B cell (primary cell): Measurements from ENCODE around the gene FERD3L. TPM values are rescaled to one million over a fixed set of nuclear protein-coding genes. Genes with fewer than 3 reads are reported as not detected.

Experiments
- ATAC-seq: fragments of 200-7000 bp; cut with Tn5 transposase; one replicate; pipeline ENCODE4 v1.10.0; 2021; ENCODE audit warnings: low read depth, mild to moderate bottlenecking, moderate number of reproducible peaks, moderate library complexity
- CTCF ChIA-PET: fragments of 350-600 bp; sonication (Branson Sonifier 250); formaldehyde crosslinking; loops from one replicate; lab custom pipeline; 2021; ENCODE audit warnings: antibody characterized with exemption, inconsistent platforms; lab: Charles Lee
- POLR2A ChIA-PET: fragments of 350-600 bp; sonication (Branson Sonifier 250); formaldehyde crosslinking; loops from one replicate; lab custom pipeline; 2021; ENCODE audit warnings: antibody characterized with exemption; lab: Charles Lee
- DNase-seq: peaks from one replicate; pipeline ENCODE4 v3.0.0; 2013
- H2AFZ ChIP-seq: 2 replicates; pipeline ENCODE4 v1.6.1; 2012; ENCODE audit warnings: mild to moderate bottlenecking, low read depth, low read length; ENCODE audit not compliant: insufficient read depth, poor library complexity, severe bottlenecking
- H3K27ac ChIP-seq, 2 donors: 1 replicate in 1 of 2; 2 replicates in 1 of 2; pipeline ENCODE4 v1.5.1; 2012 to 2013; ENCODE audit warnings: low read length in 2 of 2, mild to moderate bottlenecking in 2 of 2, moderate library complexity in 1 of 2
- H3K27me3 ChIP-seq, 4 experiments: fragments of 200-600 bp in 1 of 4; sonication (generic) in 1 of 4; replicated peaks in 1 of 4; 1 replicate in 2 of 4; 2 replicates in 2 of 4; pipeline versions ENCODE4 v1.6.1 to v1.7.0; 2013 to 2016; ENCODE audit warnings: low read length in 3 of 4, mild to moderate bottlenecking in 2 of 4, mixed read lengths in 1 of 4, moderate library complexity in 1 of 4; ENCODE audit not compliant: insufficient read depth in 4 of 4, control insufficient read depth in 3 of 4; ENCODE audit errors: control extremely low read depth in 1 of 4
- H3K36me3 ChIP-seq, 2 experiments: replicated peaks in 1 of 2; 1 replicate in 1 of 2; 2 replicates in 1 of 2; pipeline versions ENCODE4 v1.6.1 to v1.7.1; 2013; ENCODE audit warnings: low read length in 1 of 2; ENCODE audit not compliant: insufficient read depth in 2 of 2, control insufficient read depth in 1 of 2; ENCODE audit errors: control extremely low read depth in 1 of 2, extremely low read depth in 1 of 2
- H3K4me1 ChIP-seq, 2 donors: fragments of 200-600 bp in 1 of 2; sonication (generic) in 1 of 2; 1 replicate in 1 of 2; 2 replicates in 1 of 2; pipeline versions ENCODE4 v1.5.1 to v1.6.1; 2013 to 2017; ENCODE audit warnings: low read length in 2 of 2; ENCODE audit not compliant: control insufficient read depth in 2 of 2, insufficient read depth in 2 of 2
- H3K4me2 ChIP-seq: replicated peaks from 2 replicates; pipeline ENCODE3; 2012; ENCODE audit warnings: mild to moderate bottlenecking, low read depth, low read length; ENCODE audit not compliant: poor library complexity, severe bottlenecking
- H3K4me3 ChIP-seq, 5 experiments: fragments of 200-600 bp in 1 of 5; sonication (generic) in 1 of 5; 1 replicate in 3 of 5; 2 replicates in 2 of 5; pipeline versions ENCODE4 v1.5.1 to v1.7.0; 2011 to 2016; ENCODE audit warnings: low read length in 4 of 5, mild to moderate bottlenecking in 4 of 5, low read depth in 2 of 5, control low read depth in 1 of 5, moderate library complexity in 1 of 5; ENCODE audit not compliant: insufficient read depth in 1 of 5; ENCODE audit errors: control extremely low read depth in 1 of 5, extremely low read depth in 1 of 5
- H3K79me2 ChIP-seq: fragments of 200-600 bp; sonication (generic); one replicate; pipeline ENCODE4 v1.6.0; 2016; ENCODE audit warnings: low read length; ENCODE audit not compliant: control insufficient read depth, insufficient read depth
- H3K9ac ChIP-seq: fragments of 200-600 bp; sonication (generic); 2 replicates; pipeline ENCODE4 v1.6.1; 2017; ENCODE audit warnings: mild to moderate bottlenecking, low read length, moderate library complexity
- H3K9me3 ChIP-seq, 3 donors: one replicate each; pipeline versions ENCODE4 v1.6.1 to v1.7.1; 2013; ENCODE audit warnings: low read length in 2 of 3; ENCODE audit not compliant: control insufficient read depth in 2 of 3, insufficient read depth in 1 of 3; ENCODE audit errors: control extremely low read depth in 1 of 3
- H4K20me1 ChIP-seq: 2 replicates; pipeline ENCODE4 v1.6.0; 2012; ENCODE audit warnings: mild to moderate bottlenecking, low read length; ENCODE audit not compliant: insufficient read depth, control insufficient read depth, poor library complexity, severe bottlenecking
- H3K27ac Mint-ChIP-seq: one replicate; pipeline ENCODE4 v1.8.0; 2021; ENCODE audit warnings: mixed read lengths
- H3K27me3 Mint-ChIP-seq: one replicate; pipeline ENCODE4 v1.8.0; 2021; ENCODE audit warnings: mixed read lengths
- H3K4me1 Mint-ChIP-seq: one replicate; pipeline ENCODE4 v1.8.0; 2021; ENCODE audit warnings: mixed read lengths
- H3K4me3 Mint-ChIP-seq: one replicate; pipeline ENCODE4 v1.8.0; 2021; ENCODE audit warnings: mixed read lengths
- H3K9me3 Mint-ChIP-seq: one replicate; pipeline ENCODE4 v1.8.0; 2022; ENCODE audit warnings: mixed read lengths; ENCODE audit not compliant: insufficient read depth
- CTCF ChIP-seq: fragments of 200-600 bp; IDR thresholded peaks from one replicate; pipeline ENCODE4 v1.8.0; 2022; ENCODE audit warnings: antibody characterized with exemption, mild to moderate bottlenecking
- EZH2 ChIP-seq: IDR thresholded peaks from 2 replicates; pipeline ENCODE4 v1.6.1; 2012; ENCODE audit warnings: borderline replicate concordance, low read depth, mild to moderate bottlenecking, moderate library complexity, low read length; ENCODE audit not compliant: insufficient read depth, poor library complexity, severe bottlenecking
- WGBS: methylation state at CpG from one replicate; pipeline ENCODE4 v1.1.5; 2013; ENCODE audit warnings: missing lambda C conversion rate; ENCODE audit not compliant: insufficient coverage; 5-methylcytosine and 5-hydroxymethylcytosine counted together
- intact Hi-C: fragments of 100-400 bp; cut with micrococcal nuclease; formaldehyde crosslinking; loops from one replicate; pipeline ENCODE4 v1.10.0; 2022
- polyA plus RNA-seq: library from polyadenylated mRNA; depleted of rRNA; stranded (reverse); fragments of >200 nt; gene quantifications from 2 replicates; pipeline ENCODE4 v1.2.3, GENCODE V29; 2012
- total RNA-seq, 2 donors: library from RNA; stranded (reverse); fragments of 120-200 nt in 1 of 2; gene quantifications; 1 replicate in 1 of 2; 2 replicates in 1 of 2; pipeline versions ENCODE4 v1.2.3 to v1.2.4, GENCODE V29; 2013 to 2022

The FERD3L gene
- total and polyA plus RNA-seq, 2 donors (not counting 1 experiment from before 2014, with no cell fraction given) = not detected

GRCh38 chr7:19181634-19182033 lies 36.4 kb upstream of the FERD3L start:
- Histone ChIP-seq H3K9me3 (peaks cover 0 to 7% (median 0%) of the 10 kb centered on the region in 3 donors), H3K9ac (no peak overlapping the region), H3K27me3 (no peaks in the 10 kb centered on the region), H3K4me2 (no peak overlapping the region), H2AFZ (no peak overlapping the region), H3K27ac (no peak overlapping the region), H3K4me1 (no peaks in the 10 kb centered on the region), H3K79me2 (no peaks in the 10 kb centered on the region), H3K36me3 (no peaks in the 10 kb centered on the region), H3K4me3 (no peak overlapping the region), H4K20me1 (no peaks in the 10 kb centered on the region)
- Mint-ChIP-seq H3K27ac (no peak overlapping the region), H3K4me1 (no peaks in the 10 kb centered on the region), H3K9me3 (peaks cover 12% of the 10 kb centered on the region), H3K27me3 (no peaks in the 10 kb centered on the region), H3K4me3 (no peak overlapping the region)
- ATAC-seq (no peak), DNase-seq (no peak)
- TF ChIP-seq CTCF = no peak
- TF ChIP-seq EZH2 = no peak
- ChIA-PET CTCF (no interaction called here), POLR2A (no interaction called here)
- 82% methylated on average over 1 of the region's 1 CpG for WGBS
- intact Hi-C loops = no loop called here

GRCh38 chr7:19178595-19178994 lies 33.4 kb upstream of the FERD3L start:
- H3K36me3 ChIP-seq = no peaks in the 10 kb centered on the region
- no peak overlapping the region for H3K27ac Mint-ChIP-seq
- POLR2A ChIA-PET = no interaction called here
- H3K9me3 ChIP-seq = peaks cover 0 to 7% (median 0%) of the 10 kb centered on the region in 3 donors
- H3K9ac ChIP-seq = no peak overlapping the region
- H3K9me3 Mint-ChIP-seq = peaks cover 6% of the 10 kb centered on the region
- H2AFZ ChIP-seq = no peak overlapping the region
- intact Hi-C loops = no loop called here
- no peaks in the 10 kb centered on the region for H3K4me1 Mint-ChIP-seq
- no peak overlapping the region for H3K27ac ChIP-seq
- no peaks in the 10 kb centered on the region for H3K27me3 ChIP-seq
- TF ChIP-seq EZH2 (no peak), CTCF (no peak)
- DNase-seq (no peak), ATAC-seq (no peak)
- H3K79me2 ChIP-seq = no peaks in the 10 kb centered on the region
- no peak overlapping the region for H3K4me3 Mint-ChIP-seq
- H3K4me1 ChIP-seq = no peaks in the 10 kb centered on the region
- no peaks in the 10 kb centered on the region for H4K20me1 ChIP-seq
- no peak overlapping the region for H3K4me2 ChIP-seq
- CTCF ChIA-PET = no interaction called here
- no peaks in the 10 kb centered on the region for H3K27me3 Mint-ChIP-seq
- no peak overlapping the region for H3K4me3 ChIP-seq
- no CpG with 5 or more reads among the region's 4 CpGs for WGBS
